Activated CD8-positive, alpha-beta memory T cell treated with anti-CD3 and anti-CD28 coated beads, Interleukin-2, amount 50 U/mL, for 1 hour (primary cell): ENCODE data around the gene PSMD13.

Source experiments
- DNase-seq: peaks from one replicate; pipeline ENCODE4 v3.0.0-alpha.2; 2020; ENCODE audit errors: extremely low read depth

The PSMD13 gene

GRCh38 chr11:272195-272930, 35.6 kb downstream of the PSMD13 start:
- DNase-seq = no peak

DNA sequence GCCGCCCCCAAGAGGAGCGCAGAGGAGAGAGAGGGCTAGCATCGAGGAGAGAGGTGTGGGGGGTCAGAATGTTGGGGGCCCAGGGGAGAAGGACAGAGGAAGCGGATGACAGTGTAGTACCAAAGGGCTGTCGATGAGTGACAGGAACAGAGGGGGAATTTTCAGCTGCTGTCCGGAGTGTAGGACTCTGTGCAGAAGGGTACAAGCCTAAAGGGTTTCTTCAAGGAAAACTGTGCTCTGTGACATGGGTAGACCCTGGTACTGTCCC, 36.1 kb downstream of the PSMD13 start:
- DNase-seq = no peak

DNA sequence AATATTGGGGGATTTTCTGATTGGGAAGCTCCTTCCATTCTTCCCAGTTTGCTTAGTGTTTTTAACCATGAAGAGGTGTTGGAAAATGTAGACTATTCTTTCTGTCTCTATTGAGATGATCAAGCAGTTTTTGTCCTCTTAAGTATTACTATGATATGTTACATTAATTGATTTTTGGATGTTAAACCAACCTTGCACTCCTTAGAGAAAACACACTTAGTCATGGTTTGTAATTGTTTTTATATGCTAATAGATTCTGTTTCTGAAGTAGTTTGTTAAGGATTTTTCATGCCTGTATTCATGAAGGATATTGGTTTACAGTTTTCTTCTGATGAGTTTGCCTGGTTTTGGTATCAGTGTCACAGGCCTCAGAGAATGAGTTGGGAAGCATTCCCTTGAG, 39.4 kb downstream of the PSMD13 start:
- DNase-seq = no peak

DNA sequence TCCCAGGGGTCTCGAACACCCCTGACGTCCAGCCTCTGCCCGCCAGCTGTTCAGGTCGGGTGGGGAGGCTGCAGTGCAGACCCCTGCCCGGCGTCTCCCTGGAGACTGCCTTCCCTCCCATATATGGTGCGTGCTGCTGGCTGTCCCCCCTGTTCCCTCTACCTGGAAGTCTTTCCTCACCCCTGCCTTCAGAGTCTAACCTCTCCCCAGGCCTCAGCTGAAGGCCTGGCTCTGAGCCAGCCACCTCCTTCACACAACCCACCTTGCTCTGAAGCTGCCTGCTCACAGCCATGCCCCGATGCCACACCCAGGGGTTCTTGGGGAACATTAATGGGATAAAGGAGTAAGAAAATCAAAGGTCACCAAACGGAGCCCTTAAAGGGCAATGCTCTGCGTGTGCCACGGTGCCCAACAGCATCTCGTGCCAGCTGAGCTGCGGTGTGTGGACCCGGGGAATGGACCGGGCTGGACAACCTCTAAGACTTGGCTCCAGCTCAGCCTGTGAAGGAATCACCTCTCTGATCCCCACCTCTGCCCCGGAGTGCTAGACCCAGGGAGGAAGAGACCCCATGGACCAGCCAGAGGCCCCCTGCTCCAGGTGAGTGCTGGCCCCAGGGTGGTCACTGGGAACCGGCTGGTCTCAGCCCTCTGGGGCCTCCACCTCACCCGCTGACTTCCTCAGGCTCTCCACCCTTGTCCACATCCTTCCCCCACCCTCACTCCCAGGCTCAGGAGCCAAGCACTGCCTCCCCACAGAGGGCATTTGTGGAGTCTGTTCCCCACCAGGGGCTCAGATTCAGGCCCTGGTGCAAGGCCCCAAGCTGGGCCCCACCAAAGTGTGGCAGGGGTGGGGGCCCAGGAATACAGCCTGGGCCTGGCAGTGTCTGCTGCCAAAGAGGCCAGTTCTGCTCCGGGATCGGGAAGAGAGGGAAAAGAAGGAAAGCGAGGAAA, 41.5 kb downstream of the PSMD13 start, which contains the start of gene NLRP6:
Gene NLRP6, plus strand, starts transcription at position 407 of the 951 bp plus-strand sequence. Its CDS starts 163 bp downstream, at position 570.
- DNase-seq = no peak

DNA sequence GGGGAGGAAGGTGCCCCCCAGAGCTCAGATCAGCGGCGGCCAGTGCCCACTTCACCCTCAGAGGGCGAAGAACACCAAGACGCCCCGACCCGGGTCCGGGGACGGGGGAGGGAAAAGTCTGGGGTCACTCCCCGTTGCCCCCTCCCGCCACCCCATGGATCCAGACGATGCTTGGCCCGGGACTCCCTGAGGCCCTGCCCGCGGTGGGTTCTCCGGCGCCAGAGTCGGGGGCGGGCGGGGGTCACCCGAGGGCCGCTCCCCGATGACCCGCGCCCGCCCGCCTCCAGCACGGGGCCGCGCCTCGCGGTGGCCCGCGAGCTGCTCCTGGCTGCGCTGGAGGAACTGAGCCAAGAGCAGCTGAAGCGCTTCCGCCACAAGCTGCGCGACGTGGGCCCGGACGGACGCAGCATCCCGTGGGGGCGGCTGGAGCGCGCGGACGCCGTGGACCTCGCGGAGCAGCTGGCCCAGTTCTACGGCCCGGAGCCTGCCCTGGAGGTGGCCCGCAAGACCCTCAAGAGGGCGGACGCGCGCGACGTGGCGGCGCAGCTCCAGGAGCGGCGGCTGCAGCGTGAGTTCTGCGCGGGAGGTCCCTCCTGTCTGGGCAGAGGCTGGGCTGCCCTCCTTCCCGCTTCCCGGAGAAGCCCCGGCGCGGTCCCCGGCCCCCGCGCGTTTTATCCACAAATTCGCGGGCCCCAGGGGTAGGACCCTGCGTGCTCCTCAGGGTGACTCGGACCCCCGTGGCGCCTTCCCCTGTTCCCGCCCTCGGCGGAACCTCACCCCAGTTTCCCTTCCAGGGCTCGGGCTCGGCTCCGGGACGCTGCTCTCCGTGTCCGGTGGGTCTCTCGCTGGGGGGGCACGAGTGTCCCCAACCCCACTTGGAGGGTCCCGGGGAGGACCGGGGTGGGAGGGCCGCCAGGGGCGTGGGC, 42.5 kb downstream of the PSMD13 start:
- DNase-seq = no peak

GRCh38 chr11:279966-280705, 43.4 kb downstream of the PSMD13 start:
- DNase-seq = no peak

DNA sequence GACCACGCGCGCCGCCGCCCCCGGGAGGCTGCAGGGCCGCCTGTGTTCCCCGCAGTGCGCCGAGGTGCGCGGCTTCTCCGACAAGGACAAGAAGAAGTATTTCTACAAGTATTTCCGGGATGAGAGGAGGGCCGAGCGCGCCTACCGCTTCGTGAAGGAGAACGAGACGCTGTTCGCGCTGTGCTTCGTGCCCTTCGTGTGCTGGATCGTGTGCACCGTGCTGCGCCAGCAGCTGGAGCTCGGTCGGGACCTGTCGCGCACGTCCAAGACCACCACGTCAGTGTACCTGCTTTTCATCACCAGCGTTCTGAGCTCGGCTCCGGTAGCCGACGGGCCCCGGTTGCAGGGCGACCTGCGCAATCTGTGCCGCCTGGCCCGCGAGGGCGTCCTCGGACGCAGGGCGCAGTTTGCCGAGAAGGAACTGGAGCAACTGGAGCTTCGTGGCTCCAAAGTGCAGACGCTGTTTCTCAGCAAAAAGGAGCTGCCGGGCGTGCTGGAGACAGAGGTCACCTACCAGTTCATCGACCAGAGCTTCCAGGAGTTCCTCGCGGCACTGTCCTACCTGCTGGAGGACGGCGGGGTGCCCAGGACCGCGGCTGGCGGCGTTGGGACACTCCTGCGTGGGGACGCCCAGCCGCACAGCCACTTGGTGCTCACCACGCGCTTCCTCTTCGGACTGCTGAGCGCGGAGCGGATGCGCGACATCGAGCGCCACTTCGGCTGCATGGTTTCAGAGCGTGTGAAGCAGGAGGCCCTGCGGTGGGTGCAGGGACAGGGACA, 44.1 kb downstream of the PSMD13 start:
- no peak for DNase-seq

DNA sequence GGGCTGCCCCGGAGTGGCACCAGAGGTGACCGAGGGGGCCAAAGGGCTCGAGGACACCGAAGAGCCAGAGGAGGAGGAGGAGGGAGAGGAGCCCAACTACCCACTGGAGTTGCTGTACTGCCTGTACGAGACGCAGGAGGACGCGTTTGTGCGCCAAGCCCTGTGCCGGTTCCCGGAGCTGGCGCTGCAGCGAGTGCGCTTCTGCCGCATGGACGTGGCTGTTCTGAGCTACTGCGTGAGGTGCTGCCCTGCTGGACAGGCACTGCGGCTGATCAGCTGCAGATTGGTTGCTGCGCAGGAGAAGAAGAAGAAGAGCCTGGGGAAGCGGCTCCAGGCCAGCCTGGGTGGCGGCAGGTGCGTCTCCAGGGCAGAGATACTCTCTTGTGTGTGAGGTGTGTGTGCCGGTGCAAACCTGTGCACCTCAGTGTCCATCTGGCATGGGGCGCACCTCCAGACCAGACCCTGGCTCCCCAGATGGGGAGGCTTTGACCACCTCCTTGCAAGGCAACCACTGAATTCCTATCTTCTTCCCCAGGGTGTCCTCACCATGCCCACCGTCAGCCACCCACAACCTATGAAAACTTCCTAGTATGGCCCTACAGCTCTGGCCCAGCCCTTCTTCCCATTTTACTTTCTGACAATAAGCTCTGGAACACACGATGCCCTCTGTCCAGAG, 44.8 kb downstream of the PSMD13 start:
- no peak for DNase-seq

DNA sequence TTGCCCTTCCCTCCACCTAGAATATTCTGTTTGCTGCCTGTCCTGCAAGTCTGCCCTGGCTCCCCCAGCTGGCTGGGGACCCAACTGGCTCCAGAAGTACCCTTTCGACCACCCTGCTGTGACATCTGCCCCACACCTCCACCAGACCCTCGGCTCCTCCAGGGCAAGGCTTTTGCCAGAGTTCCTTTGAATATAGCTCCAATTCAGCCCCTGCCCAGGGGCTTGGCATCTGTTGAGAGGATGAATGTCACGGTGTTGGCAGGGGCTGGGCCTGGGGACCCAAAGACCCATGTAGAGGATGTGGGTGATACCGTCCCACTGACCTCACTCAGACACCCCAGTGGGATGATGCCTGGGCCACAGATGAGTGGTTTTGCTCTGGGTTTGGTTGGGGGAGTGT, 45.4 kb downstream of the PSMD13 start:
- no peak for DNase-seq

DNA sequence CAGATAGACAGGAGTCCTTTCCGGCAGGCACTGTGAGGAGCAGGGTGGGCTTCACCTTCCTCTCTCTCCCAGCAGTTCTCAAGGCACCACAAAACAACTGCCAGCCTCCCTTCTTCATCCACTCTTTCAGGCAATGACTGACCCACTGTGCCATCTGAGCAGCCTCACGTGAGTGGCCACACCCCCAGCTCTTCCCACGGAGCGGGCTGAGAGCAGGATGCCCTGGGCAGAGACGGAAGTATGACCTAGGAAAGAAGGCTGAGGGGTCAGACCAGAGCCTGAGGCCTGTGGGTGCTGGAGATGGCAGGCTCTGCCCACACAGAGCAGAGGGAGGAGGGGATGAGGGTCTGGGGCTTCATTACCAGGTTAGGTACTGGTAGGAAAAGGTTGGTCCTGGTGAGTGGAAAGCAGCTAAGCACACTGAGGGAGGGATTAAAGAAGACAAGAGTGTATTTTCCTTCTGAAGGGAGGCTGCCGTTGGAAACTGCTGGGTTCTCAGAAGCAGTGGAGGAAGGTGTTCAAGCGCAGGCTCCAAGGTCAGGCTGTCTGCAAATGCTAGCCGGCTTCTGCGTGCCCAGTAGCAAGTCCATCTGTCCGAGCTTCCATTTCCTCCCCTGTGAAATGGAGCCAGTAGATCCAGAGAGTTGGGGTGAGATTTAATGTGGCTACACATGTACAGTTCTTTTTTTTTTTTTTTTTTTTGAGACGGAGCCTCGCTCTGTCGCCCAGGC, 46.0 kb downstream of the PSMD13 start:
- no peak for DNase-seq

DNA sequence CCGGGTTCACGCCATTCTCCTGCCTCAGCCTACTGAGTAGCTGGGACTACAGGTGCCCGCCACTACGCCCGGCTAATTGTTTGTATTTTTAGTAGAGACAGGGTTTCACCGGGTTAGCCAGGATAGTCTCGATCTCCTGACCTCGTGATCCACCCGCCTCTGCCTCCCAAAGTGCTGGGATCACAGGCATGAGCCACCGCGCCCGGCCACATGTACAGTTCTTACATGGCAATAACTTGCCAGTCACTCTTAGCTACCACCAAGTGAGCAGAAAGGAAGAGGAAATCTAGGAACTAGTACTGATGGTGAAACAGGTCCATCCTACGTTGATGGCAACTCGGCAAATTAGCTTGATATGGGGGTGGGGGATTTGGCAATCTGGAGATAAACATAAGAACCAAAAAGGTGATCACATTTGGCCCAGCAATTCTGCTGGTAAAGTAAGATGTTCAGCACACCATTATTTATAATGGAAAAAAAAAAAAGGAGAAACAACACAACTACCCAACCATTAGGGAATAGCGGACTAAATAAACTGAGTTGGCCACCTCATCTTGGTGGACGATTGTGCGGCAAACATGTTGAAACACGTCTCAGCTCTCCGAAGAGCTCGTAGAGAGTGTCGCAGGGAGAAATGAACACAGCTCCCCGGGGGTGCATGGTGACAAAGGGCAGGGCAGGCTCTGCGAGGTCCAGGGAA, 46.8 kb downstream of the PSMD13 start:
- DNase-seq = no peak

DNA sequence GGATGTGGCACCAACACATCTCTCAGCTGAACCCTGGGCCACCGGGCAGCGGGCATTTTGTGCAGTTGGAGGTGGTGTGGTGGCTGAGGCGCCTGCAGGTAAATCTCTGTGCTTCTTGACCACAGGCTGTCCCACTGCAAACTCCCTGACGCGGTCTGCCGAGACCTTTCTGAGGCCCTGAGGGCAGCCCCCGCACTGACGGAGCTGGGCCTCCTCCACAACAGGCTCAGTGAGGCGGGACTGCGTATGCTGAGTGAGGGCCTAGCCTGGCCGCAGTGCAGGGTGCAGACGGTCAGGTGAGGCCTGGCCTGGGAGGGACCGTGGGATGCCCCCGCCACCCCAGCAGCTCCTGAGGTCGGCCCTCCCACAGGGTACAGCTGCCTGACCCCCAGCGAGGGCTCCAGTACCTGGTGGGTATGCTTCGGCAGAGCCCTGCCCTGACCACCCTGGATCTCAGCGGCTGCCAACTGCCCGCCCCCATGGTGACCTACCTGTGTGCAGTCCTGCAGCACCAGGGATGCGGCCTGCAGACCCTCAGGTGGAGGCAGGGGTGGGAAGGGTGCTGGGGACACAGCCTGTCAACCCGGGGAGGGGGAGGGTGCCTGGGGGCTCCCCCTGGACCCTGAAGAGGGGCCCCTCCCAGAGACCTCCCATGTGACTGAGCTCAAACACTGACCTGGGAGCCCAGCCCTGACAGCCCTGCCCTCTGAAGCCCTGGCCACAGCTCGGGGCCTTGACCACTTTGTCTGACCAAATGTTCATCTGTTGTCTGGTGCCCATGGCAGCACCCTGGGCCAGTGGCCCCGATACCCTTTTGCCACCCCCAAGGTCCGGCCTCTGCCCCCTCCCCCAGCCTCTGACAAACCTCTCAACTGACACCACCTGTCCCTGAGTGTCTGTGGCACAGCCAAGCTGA, 47.6 kb downstream of the PSMD13 start:
- DNase-seq = no peak

- no peak for DNase-seq
Observed at GRCh38 chr11:285021-285893, 48.5 kb downstream of the PSMD13 start.

DNA sequence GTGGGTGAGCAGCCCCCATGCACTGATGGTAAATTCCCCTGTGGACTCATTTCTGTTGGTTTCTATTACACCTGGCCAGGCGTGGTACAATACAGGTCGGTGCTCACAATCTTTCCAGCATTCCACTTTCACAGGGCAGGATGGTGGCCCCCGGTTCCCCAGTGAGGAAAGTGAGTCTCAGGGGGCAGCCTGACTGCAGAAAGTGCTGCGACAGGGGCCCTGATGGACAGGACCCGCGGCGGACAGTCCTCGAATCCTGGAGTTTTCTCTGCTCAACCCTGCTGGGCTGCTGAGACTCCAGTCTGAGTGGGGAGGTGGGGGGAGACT, 49.1 kb downstream of the PSMD13 start:
- no peak for DNase-seq

- peak; percentile 65 for DNase-seq
Observed at GRCh38 chr11:286977-287820, 50.4 kb downstream of the PSMD13 start.
